GM19099 (cell line): ENCODE measurements around the gene GPR180.

Source experiments
- POLR2A ChIP-seq: IDR thresholded peaks from 3 replicates; pipeline ENCODE4 v1.6.1; 2011; ENCODE audit warnings: low read depth; ENCODE audit not compliant: insufficient read length; ENCODE audit errors: extremely low read depth

GPR180 gene

GRCh38 chr13:94662274-94662945 lies 60.8 kb downstream of the GPR180 start:
- no peak for TF ChIP-seq POLR2A

- no peak for TF ChIP-seq POLR2A
Measured at GRCh38 chr13:94664889-94665288, 63.2 kb downstream of the GPR180 start.

GRCh38 chr13:94666065-94666464 lies 64.4 kb downstream of the GPR180 start:
- TF ChIP-seq POLR2A, result no peak

GRCh38 chr13:94667190-94667589 lies 65.5 kb downstream of the GPR180 start:
- no peak for TF ChIP-seq POLR2A

GRCh38 chr13:94672400-94672799 lies 70.7 kb downstream of the GPR180 start:
- no peak for TF ChIP-seq POLR2A

- no peak for TF ChIP-seq POLR2A
Measured at GRCh38 chr13:94673851-94674250, 72.2 kb downstream of the GPR180 start.

GRCh38 chr13:94674609-94675348 lies 73.1 kb downstream of the GPR180 start:
- TF ChIP-seq POLR2A, result no peak

- no peak for TF ChIP-seq POLR2A
Measured at GRCh38 chr13:94677799-94678198, 76.1 kb downstream of the GPR180 start.

GRCh38 chr13:94678845-94679244 lies 77.2 kb downstream of the GPR180 start:
- no peak for TF ChIP-seq POLR2A

GRCh38 chr13:94679614-94680013 lies 78.0 kb downstream of the GPR180 start:
- no peak for TF ChIP-seq POLR2A

GRCh38 chr13:94682229-94682628 lies 80.6 kb downstream of the GPR180 start:
- TF ChIP-seq POLR2A, result no peak

- TF ChIP-seq POLR2A, result no peak
Measured at GRCh38 chr13:94683409-94683808, 81.8 kb downstream of the GPR180 start.
